Activated B cell treated with CpG ODN at 0.5 μM for 24 hours (primary cell): ENCODE measurements around the gene GMEB1. TPM values are rescaled to one million over a fixed set of nuclear protein-coding genes. Genes with fewer than 3 reads are reported as not detected.
"Not testable (repeated sequence)": the region's sequence is repeated elsewhere in the genome, so short reads cannot be mapped to it uniquely, and the experiment has no call there.

ENCODE experiments used
- ATAC-seq: fragments of 200-7000 bp; cut with Tn5 transposase; one replicate; pipeline ENCODE4 v1.10.0; 2021; ENCODE audit warnings: low read depth, mild to moderate bottlenecking, moderate library complexity
- CTCF ChIA-PET: fragments of 350-600 bp; sonication (Branson Sonifier 250); formaldehyde crosslinking; loops from one replicate; lab custom pipeline; 2021; ENCODE audit warnings: antibody characterized with exemption; lab: Charles Lee
- POLR2A ChIA-PET: fragments of 350-600 bp; sonication (Branson Sonifier 250); formaldehyde crosslinking; loops from one replicate; lab custom pipeline; 2021; ENCODE audit warnings: antibody characterized with exemption; lab: Charles Lee
- DNase-seq: peaks from one replicate; pipeline ENCODE4 v3.0.0; 2022
- H3K27ac Mint-ChIP-seq: one replicate; pipeline ENCODE4 v1.8.0; 2020; ENCODE audit warnings: mixed read lengths
- H3K27me3 Mint-ChIP-seq: one replicate; pipeline ENCODE4 v1.8.0; 2021; ENCODE audit warnings: mixed read lengths
- H3K36me3 Mint-ChIP-seq: one replicate; pipeline ENCODE4 v1.8.0; 2021; ENCODE audit warnings: low read depth, mixed read lengths
- H3K4me1 Mint-ChIP-seq: one replicate; pipeline ENCODE4 v1.8.0; 2021; ENCODE audit warnings: mixed read lengths
- H3K4me3 Mint-ChIP-seq: one replicate; pipeline ENCODE4 v1.8.0; 2020; ENCODE audit warnings: mild to moderate bottlenecking, mixed read lengths
- H3K9me3 Mint-ChIP-seq: one replicate; pipeline ENCODE4 v1.8.0; 2020; ENCODE audit warnings: mixed read lengths
- CTCF ChIP-seq: fragments of 200-600 bp; IDR thresholded peaks from one replicate; pipeline ENCODE4 v1.8.0; 2022; ENCODE audit warnings: antibody characterized with exemption, mild to moderate bottlenecking
- intact Hi-C: fragments of 100-400 bp; cut with micrococcal nuclease; formaldehyde crosslinking; loops from one replicate; pipeline ENCODE4 v1.15.1; 2024
- total RNA-seq: library from RNA; stranded (reverse); gene quantifications from 2 replicates; pipeline ENCODE4 v1.2.3, GENCODE V29; 2022

The GMEB1 gene
- total RNA-seq, 1 donor from 2014 or later, result 27.4 TPM

- no peaks in the 10 kb centered on the region for H3K27me3 Mint-ChIP-seq
- H3K9me3 Mint-ChIP-seq, result no peaks in the 10 kb centered on the region
- no peak for TF ChIP-seq CTCF
- H3K4me1 Mint-ChIP-seq, result no peaks in the 10 kb centered on the region
- H3K4me3 Mint-ChIP-seq, result no peak overlapping the region
- ChIA-PET CTCF (no interaction called here), POLR2A (interaction anchor here (1.0 kb wide), 1 partner anchor 20 kb away, joined by 6 read pairs; no protein-coding TSS in a partner anchor)
- intact Hi-C loops, result no loop called here
- peaks cover 38% of the 10 kb centered on the region for H3K36me3 Mint-ChIP-seq
- no peak for DNase-seq
- no peak overlapping the region for H3K27ac Mint-ChIP-seq
- ATAC-seq, result no peak
Observed at GRCh38 chr1:28716336-28716735, 47.8 kb downstream of the GMEB1 start.

- ChIA-PET POLR2A (interaction anchor here (1.1 to 1.4 kb wide), 2 partner anchors 70 to 75 kb away, joined by 3 to 5 read pairs; partner anchors contain the start of gene RNU11), CTCF (no interaction called here)
- no peak for DNase-seq
- Mint-ChIP-seq H3K4me1 (no peaks in the 10 kb centered on the region), H3K27me3 (no peaks in the 10 kb centered on the region), H3K9me3 (no peaks in the 10 kb centered on the region), H3K36me3 (peaks cover 22% of the 10 kb centered on the region), H3K27ac (no peak overlapping the region), H3K4me3 (no peak overlapping the region)
- no peak for ATAC-seq
- intact Hi-C loops, result no loop called here
- no peak for TF ChIP-seq CTCF
Observed at GRCh38 chr1:28718166-28718565, 49.6 kb downstream of the GMEB1 start.

GRCh38 chr1:28718586-28719331, 50.2 kb downstream of the GMEB1 start:
- TF ChIP-seq CTCF, result no peak
- no peaks in the 10 kb centered on the region for H3K27me3 Mint-ChIP-seq
- no peak overlapping the region for H3K4me3 Mint-ChIP-seq
- intact Hi-C loops, result no loop called here
- ATAC-seq (no peak), DNase-seq (no peak)
- H3K9me3 Mint-ChIP-seq, result no peaks in the 10 kb centered on the region
- H3K27ac Mint-ChIP-seq, result no peak overlapping the region
- ChIA-PET CTCF (no interaction called here), POLR2A (interaction anchor here (1.1 to 1.4 kb wide), 2 partner anchors 71 to 76 kb away, joined by 3 to 5 read pairs; partner anchors contain the start of gene RNU11)
- peaks cover 16% of the 10 kb centered on the region for H3K36me3 Mint-ChIP-seq
- no peaks in the 10 kb centered on the region for H3K4me1 Mint-ChIP-seq

GRCh38 chr1:28719332-28719619, 50.7 kb downstream of the GMEB1 start:
- H3K4me1 Mint-ChIP-seq, result no peaks in the 10 kb centered on the region
- TF ChIP-seq CTCF, result no peak
- intact Hi-C loops, result no loop called here
- no peak for DNase-seq
- no peak overlapping the region for H3K27ac Mint-ChIP-seq
- no peak for ATAC-seq
- H3K27me3 Mint-ChIP-seq, result no peaks in the 10 kb centered on the region
- peaks cover 11% of the 10 kb centered on the region for H3K36me3 Mint-ChIP-seq
- POLR2A ChIA-PET, result interaction anchor here (1.1 to 1.4 kb wide), 2 partner anchors 71 to 76 kb away, joined by 3 to 5 read pairs; partner anchors contain the start of gene RNU11
- no peaks in the 10 kb centered on the region for H3K9me3 Mint-ChIP-seq
- CTCF ChIA-PET, result no interaction called here
- H3K4me3 Mint-ChIP-seq, result no peak overlapping the region

GRCh38 chr1:28720376-28720775, 51.8 kb downstream of the GMEB1 start:
- no peaks in the 10 kb centered on the region for H3K27me3 Mint-ChIP-seq
- intact Hi-C loops, result no loop called here
- no peaks in the 10 kb centered on the region for H3K4me1 Mint-ChIP-seq
- no peaks in the 10 kb centered on the region for H3K9me3 Mint-ChIP-seq
- H3K4me3 Mint-ChIP-seq, result no peak overlapping the region
- no peak overlapping the region for H3K27ac Mint-ChIP-seq
- POLR2A ChIA-PET, result no interaction called here
- peaks cover 2% of the 10 kb centered on the region for H3K36me3 Mint-ChIP-seq
- ATAC-seq, result no peak
- no peak for TF ChIP-seq CTCF
- no peak for DNase-seq
- CTCF ChIA-PET, result no interaction called here

- CTCF ChIA-PET, DNase-seq, H3K9me3 Mint-ChIP-seq, H3K36me3 Mint-ChIP-seq, POLR2A ChIA-PET, H3K27me3 Mint-ChIP-seq, H3K4me1 Mint-ChIP-seq, intact Hi-C loops, H3K27ac Mint-ChIP-seq, ATAC-seq, H3K4me3 Mint-ChIP-seq: not testable (repeated sequence)
Observed at GRCh38 chr1:28721927-28722326, 53.3 kb downstream of the GMEB1 start.

- H3K4me1 Mint-ChIP-seq, H3K27me3 Mint-ChIP-seq, ATAC-seq, H3K9me3 Mint-ChIP-seq, DNase-seq, intact Hi-C loops, H3K4me3 Mint-ChIP-seq, H3K36me3 Mint-ChIP-seq, H3K27ac Mint-ChIP-seq, CTCF ChIA-PET: not testable (repeated sequence)
- POLR2A ChIA-PET, result interaction anchor here (0.7 to 1.8 kb wide), 2 partner anchors 11 to 50 kb away, joined by 4 to 8 read pairs; no protein-coding TSS in a partner anchor
Observed at GRCh38 chr1:28725365-28725764, 56.8 kb downstream of the GMEB1 start.
